Epithelial cell of proximal tubule (primary cell): Measurements from ENCODE around the gene EFHD2. TPM values are rescaled to one million over a fixed set of nuclear protein-coding genes. Genes with fewer than 3 reads are reported as not detected.

Source experiments
- DNase-seq: peaks from one replicate; pipeline ENCODE4 v3.0.0-alpha.2; 2011; ENCODE audit warnings: low read depth
- H3K4me3 ChIP-seq: 2 replicates; pipeline ENCODE4 v1.5.1; 2011; ENCODE audit warnings: low read depth, mild to moderate bottlenecking, low read length
- CTCF ChIP-seq: conservative IDR thresholded peaks from 2 replicates; pipeline ENCODE4 v1.5.1; 2012; ENCODE audit warnings: low read depth, mild to moderate bottlenecking, low read length
- total RNA-seq: library from RNA; depleted of rRNA; stranded (reverse); fragments of >200 nt; gene quantifications from 2 replicates; pipeline ENCODE4 v1.2.3, GENCODE V29; 2015

EFHD2 gene
- total RNA-seq, 1 donor from 2014 or later = 122 TPM

GRCh38 chr1:15472587-15472986 lies 62.9 kb downstream of the EFHD2 start:
- DNase-seq = no peak
- no peak for TF ChIP-seq CTCF
- H3K4me3 ChIP-seq = no peak overlapping the region

- no peak for DNase-seq
- H3K4me3 ChIP-seq = no peak within 1 kb of the TSS
- no peak for TF ChIP-seq CTCF
Measured at GRCh38 chr1:15475752-15476314, 66.1 kb downstream of the EFHD2 start, which contains the start of gene CELA2B. Gene CELA2B (plus strand): TSS chr1:15476104. CDS start chr1:15476126, 22 bp downstream.

DNA sequence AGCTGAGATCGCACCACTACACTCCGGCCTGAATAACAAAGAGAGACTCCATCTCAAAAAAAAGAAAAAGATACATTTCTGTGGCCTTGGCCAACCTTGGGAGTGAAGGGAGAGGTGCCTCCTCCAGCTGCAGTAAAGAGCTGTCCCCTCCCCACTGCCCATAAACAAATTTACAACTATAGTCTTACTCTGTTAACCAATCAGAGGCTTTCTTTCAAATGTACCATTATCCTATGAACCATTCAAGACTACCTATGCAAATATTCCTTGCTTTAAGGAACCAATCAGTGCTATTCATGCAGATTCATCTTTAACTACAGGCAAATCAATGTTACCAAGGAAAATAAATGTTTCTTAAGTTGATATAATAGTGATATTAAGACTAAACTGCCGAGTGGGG lies 67.2 kb downstream of the EFHD2 start:
- no peak overlapping the region for H3K4me3 ChIP-seq
- DNase-seq = no peak
- no peak for TF ChIP-seq CTCF

DNA sequence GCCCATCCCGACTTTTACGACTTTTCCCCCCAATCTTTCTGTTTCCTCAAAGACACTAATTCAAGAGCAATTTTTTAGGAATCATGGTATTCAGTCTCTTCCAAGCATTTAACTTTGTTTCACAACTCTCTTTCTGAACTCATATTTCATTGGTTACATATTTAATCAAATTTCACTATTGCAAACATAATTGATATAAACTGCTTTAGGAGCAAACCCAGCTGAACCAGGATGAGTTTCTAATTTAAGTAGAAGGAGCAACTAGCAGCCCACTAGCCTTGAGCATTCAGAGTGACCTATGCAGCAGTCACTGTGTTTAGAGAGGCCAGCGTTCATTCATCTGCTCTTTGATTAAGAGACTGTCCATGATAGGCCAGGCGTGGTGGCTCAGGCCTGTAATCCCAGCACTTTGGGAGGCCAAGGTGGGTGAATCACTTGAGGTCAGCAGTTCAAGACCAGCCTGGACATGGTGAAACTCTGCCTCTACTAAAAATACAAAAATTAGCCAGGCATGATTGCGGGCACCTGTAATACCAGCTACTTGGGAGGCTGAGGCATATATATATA lies 68.0 kb downstream of the EFHD2 start:
- DNase-seq = no peak
- no peak for TF ChIP-seq CTCF

More for the DNA sequence above, 68.0 kb downstream of the EFHD2 start:
- H3K4me3 ChIP-seq = no peak overlapping the region

Other genes starting within 250 kb of the EFHD2 start
- gene FHAD1, start 162.7 kb upstream of the EFHD2 start, total RNA-seq = 0.35 and 0.43 TPM in 2 replicates
- not detected in 2 replicates for gene CTRC, start 28.6 kb downstream of the EFHD2 start, total RNA-seq
- gene CELA2A, start 46.8 kb downstream of the EFHD2 start, total RNA-seq = not detected in 2 replicates
- not detected in 2 replicates for gene CELA2B, start 66.2 kb downstream of the EFHD2 start, total RNA-seq
- gene CASP9, start 114.3 kb downstream of the EFHD2 start, total RNA-seq = 10.3 and 24.2 TPM in 2 replicates
- 9.8 and 13.5 TPM in 2 replicates for gene DNAJC16, start 117.0 kb downstream of the EFHD2 start, total RNA-seq
- gene AGMAT, start 175.2 kb downstream of the EFHD2 start, total RNA-seq = 3.2 and 3.8 TPM in 2 replicates
- gene DDI2, start 207.6 kb downstream of the EFHD2 start, total RNA-seq = 8.4 and 8.5 TPM in 2 replicates